GM18868 (cell line): ENCODE measurements around the gene ANKRD65.
"Not testable (repeated sequence)": the region's sequence is repeated elsewhere in the genome, so short reads cannot be mapped to it uniquely, and the experiment has no call there.

ENCODE experiments used
- ATAC-seq: cut with Tn5 transposase; IDR thresholded peaks from one replicate; pipeline ENCODE4 v1.9.1; 2021; ENCODE audit warnings: mild to moderate bottlenecking, moderate library complexity; ENCODE audit not compliant: unreplicated experiment

The ANKRD65 gene

GRCh38 chr1:1431845-1432273 lies 10.8 kb upstream of the ANKRD65 start:
- no peak for ATAC-seq

- ATAC-seq: no peak
Measured at GRCh38 chr1:1430992-1431844, 10.1 kb upstream of the ANKRD65 start.

- no peak for ATAC-seq
Measured at GRCh38 chr1:1430114-1430982, 9.3 kb upstream of the ANKRD65 start.

GRCh38 chr1:1429671-1430073 lies 8.6 kb upstream of the ANKRD65 start:
- no peak for ATAC-seq

- not testable (repeated sequence) for ATAC-seq
Measured at GRCh38 chr1:1428967-1429366, 7.9 kb upstream of the ANKRD65 start.

- no peak for ATAC-seq
Measured at GRCh38 chr1:1428174-1428573, 7.1 kb upstream of the ANKRD65 start.

GRCh38 chr1:1427820-1428148 lies 6.7 kb upstream of the ANKRD65 start:
- ATAC-seq: no peak

GRCh38 chr1:1427106-1427819 lies 6.2 kb upstream of the ANKRD65 start:
- no peak for ATAC-seq

GRCh38 chr1:1426496-1427105 lies 5.5 kb upstream of the ANKRD65 start:
- no peak for ATAC-seq

- ATAC-seq: no peak
Measured at GRCh38 chr1:1425753-1426495, 4.8 kb upstream of the ANKRD65 start.

GRCh38 chr1:1425426-1425752 lies 4.3 kb upstream of the ANKRD65 start:
- ATAC-seq: no peak

GRCh38 chr1:1424707-1425106 lies 3.6 kb upstream of the ANKRD65 start:
- ATAC-seq: no peak

- ATAC-seq: no peak
Measured at GRCh38 chr1:1423245-1423597, 2.1 kb upstream of the ANKRD65 start.

GRCh38 chr1:1422465-1423244 lies 1.6 kb upstream of the ANKRD65 start:
- no peak for ATAC-seq

- ATAC-seq: no peak
Measured at GRCh38 chr1:1421907-1422464, 910 bp upstream of the ANKRD65 start.

GRCh38 chr1:1420654-1421141 lies 378 bp downstream of the ANKRD65 start:
- no peak for ATAC-seq

GRCh38 chr1:1419813-1420653 lies 1.0 kb downstream of the ANKRD65 start:
- no peak for ATAC-seq

- no peak for ATAC-seq
Measured at GRCh38 chr1:1419363-1419812, 1.7 kb downstream of the ANKRD65 start.
